Measurements from ENCODE around the gene ST6GALNAC2. TPM values are rescaled to one million over a fixed set of nuclear protein-coding genes. Genes with fewer than 3 reads are reported as not detected.

ST6GALNAC2 gene
- total RNA-seq, 2 experiments from 2014 or later, result not detected

GRCh38 chr17:76546556-76547182, 39.0 kb downstream of the ST6GALNAC2 start:
- Mint-ChIP-seq H3K36me3 (ENCODE audit: low read depth) (no peaks in the 10 kb centered on the region), H3K4me3 (no peak overlapping the region), H3K4me1 (ENCODE audit: low read depth) (peaks cover 5% of the 10 kb centered on the region), H3K27ac (no peak overlapping the region), H3K27me3 (peaks cover 6% of the 10 kb centered on the region), H3K9me3 (no peaks in the 10 kb centered on the region)
- DNase-seq (no peak), ATAC-seq (no peak)
- ChIA-PET POLR2A (interaction anchor here (1.3 to 6.2 kb wide), 2 partner anchors 11 to 19 kb away, joined by 5 to 40 read pairs; no protein-coding TSS in a partner anchor), CTCF (interaction anchor here (0.6 to 5.6 kb wide), 19 partner anchors 10 to 566 kb away, joined by 3 to 69 read pairs (median 4); no protein-coding TSS in a partner anchor)
- intact Hi-C loops (cut with micrococcal nuclease), result no loop called here
- no peak for TF ChIP-seq CTCF (IDR thresholded peaks at IDR 0.05)

- Mint-ChIP-seq H3K36me3 (ENCODE audit: low read depth) (no peaks in the 10 kb centered on the region), H3K4me3 (no peak overlapping the region), H3K4me1 (ENCODE audit: low read depth) (peaks cover 5% of the 10 kb centered on the region), H3K27ac (no peak overlapping the region), H3K9me3 (no peaks in the 10 kb centered on the region), H3K27me3 (peaks cover 7% of the 10 kb centered on the region)
- ATAC-seq, result no peak
- no peak for TF ChIP-seq CTCF (IDR thresholded peaks at IDR 0.05)
- intact Hi-C loops (cut with micrococcal nuclease), result no loop called here
- no peak for DNase-seq
- POLR2A ChIA-PET, result interaction anchor here (1.3 to 6.2 kb wide), 3 partner anchors 12 to 18 kb away, joined by 5 to 40 read pairs (median 12); no protein-coding TSS in a partner anchor
- CTCF ChIA-PET, result interaction anchor here (0.8 to 5.6 kb wide), 17 partner anchors 10 to 138 kb away, joined by 3 to 69 read pairs (median 4); no protein-coding TSS in a partner anchor
These were observed 39.6 kb downstream of the ST6GALNAC2 start for GRCh38 chr17:76545918-76546555.

GRCh38 chr17:76544546-76545365, 40.9 kb downstream of the ST6GALNAC2 start:
- intact Hi-C loops (cut with micrococcal nuclease), result no loop called here

GRCh38 chr17:76543826-76544545, 41.7 kb downstream of the ST6GALNAC2 start:
- POLR2A ChIA-PET, result interaction anchor here (3.2 to 6.2 kb wide), 2 partner anchors 14 to 16 kb away, joined by 12 to 40 read pairs; no protein-coding TSS in a partner anchor
- intact Hi-C loops (cut with micrococcal nuclease), result no loop called here

More at GRCh38 chr17:76544546-76545365, 40.9 kb downstream of the ST6GALNAC2 start:
- no peak for DNase-seq
- no peak for TF ChIP-seq CTCF (IDR thresholded peaks at IDR 0.05)
- Mint-ChIP-seq H3K36me3 (ENCODE audit: low read depth) (no peaks in the 10 kb centered on the region), H3K4me3 (no peak overlapping the region), H3K9me3 (no peaks in the 10 kb centered on the region), H3K27me3 (peaks cover 10% of the 10 kb centered on the region), H3K4me1 (ENCODE audit: low read depth) (peaks cover 8% of the 10 kb centered on the region), H3K27ac (no peak overlapping the region)
- ChIA-PET CTCF (interaction anchor here (0.9 to 5.6 kb wide), 5 partner anchors 11 to 79 kb away, joined by 4 to 69 read pairs (median 6); no protein-coding TSS in a partner anchor), POLR2A (interaction anchor here (3.2 to 6.2 kb wide), 2 partner anchors 13 to 17 kb away, joined by 12 to 40 read pairs; no protein-coding TSS in a partner anchor)
- no peak for ATAC-seq

More at GRCh38 chr17:76543826-76544545, 41.7 kb downstream of the ST6GALNAC2 start:
- peaks cover 8% of the 10 kb centered on the region for H3K4me1 Mint-ChIP-seq (ENCODE audit: low read depth)
- H3K27me3 Mint-ChIP-seq, result peaks cover 17% of the 10 kb centered on the region
- CTCF ChIA-PET, result interaction anchor here (2.1 to 5.6 kb wide), 3 partner anchors 13 to 80 kb away, joined by 6 to 69 read pairs (median 19); no protein-coding TSS in a partner anchor
- no peak for DNase-seq
- TF ChIP-seq CTCF (IDR thresholded peaks at IDR 0.05), result no peak
- H3K4me3 Mint-ChIP-seq, result no peak overlapping the region
- no peak overlapping the region for H3K27ac Mint-ChIP-seq
- no peak for ATAC-seq
- no peaks in the 10 kb centered on the region for H3K9me3 Mint-ChIP-seq
- H3K36me3 Mint-ChIP-seq (ENCODE audit: low read depth), result no peaks in the 10 kb centered on the region

Data from activated CD8-positive, alpha-beta T cell treated with anti-CD3 and anti-CD28 coated beads for 36 hours (primary cell).